Measurements from ENCODE around the gene NECAB2.

Gene NECAB2

GRCh38 chr16:84048270-84048669 is 80.2 kb downstream of the NECAB2 start:
- no peak for ATAC-seq
- no peak for TF ChIP-seq ESRRG (CRISPR knock-in tag; IDR thresholded peaks at IDR 0.05)
- TF ChIP-seq ZNF70 (CRISPR knock-in tag; IDR thresholded peaks at IDR 0.05): no peak
- no peak for TF ChIP-seq ZNF8 (CRISPR knock-in tag; IDR thresholded peaks at IDR 0.05)
- no peak for TF ChIP-seq PATZ1 (CRISPR knock-in tag; IDR thresholded peaks at IDR 0.05; ENCODE audit: borderline replicate concordance)

GRCh38 chr16:84048871-84049270 is 80.8 kb downstream of the NECAB2 start:
- TF ChIP-seq RARB (CRISPR knock-in tag; IDR thresholded peaks at IDR 0.05): no peak
- no peak for TF ChIP-seq TCF4 (CRISPR knock-in tag; IDR thresholded peaks at IDR 0.05; ENCODE audit: borderline replicate concordance)
- no peak for TF ChIP-seq PPARA (CRISPR knock-in tag; IDR thresholded peaks at IDR 0.05; ENCODE audit: borderline replicate concordance)
- TF ChIP-seq ZNF565 (CRISPR knock-in tag; conservative IDR thresholded peaks at IDR 0.05; ENCODE audit: low read depth): no peak
- no peak for TF ChIP-seq CSRNP3 (CRISPR knock-in tag; IDR thresholded peaks at IDR 0.05)
- no peak for TF ChIP-seq BACH2 (CRISPR knock-in tag; IDR thresholded peaks at IDR 0.05; ENCODE audit: borderline replicate concordance)
- no peak for TF ChIP-seq POU6F1 (CRISPR knock-in tag; IDR thresholded peaks at IDR 0.05; ENCODE audit: borderline replicate concordance, low read depth)
- TF ChIP-seq ZFP3 (CRISPR knock-in tag; IDR thresholded peaks at IDR 0.05): no peak
- TF ChIP-seq OSR1 (CRISPR knock-in tag; IDR thresholded peaks at IDR 0.05): no peak
- TF ChIP-seq SNAI2 (CRISPR knock-in tag; IDR thresholded peaks at IDR 0.05): no peak
- no peak for TF ChIP-seq ZNF8 (CRISPR knock-in tag; IDR thresholded peaks at IDR 0.05)
- no peak for TF ChIP-seq ARNTL (CRISPR knock-in tag; IDR thresholded peaks at IDR 0.05; ENCODE audit: borderline replicate concordance, low read depth)
- TF ChIP-seq ISL1 (CRISPR knock-in tag; IDR thresholded peaks at IDR 0.05): no peak
- no peak for TF ChIP-seq CREB5 (CRISPR knock-in tag; IDR thresholded peaks at IDR 0.05; ENCODE audit: low read depth)
- TF ChIP-seq CSDC2 (CRISPR knock-in tag; IDR thresholded peaks at IDR 0.05): no peak
- no peak for TF ChIP-seq TOX (CRISPR knock-in tag; IDR thresholded peaks at IDR 0.05; ENCODE audit: borderline replicate concordance)
- no peak for TF ChIP-seq ESRRG (CRISPR knock-in tag; IDR thresholded peaks at IDR 0.05)
- no peak for TF ChIP-seq TSHZ2 (CRISPR knock-in tag; IDR thresholded peaks at IDR 0.05)

GRCh38 chr16:84049403-84050060 is 81.5 kb downstream of the NECAB2 start:
- no peak for ATAC-seq
- no peak for TF ChIP-seq OSR1 (CRISPR knock-in tag; IDR thresholded peaks at IDR 0.05)
- no peak for TF ChIP-seq ZNF565 (CRISPR knock-in tag; conservative IDR thresholded peaks at IDR 0.05; ENCODE audit: low read depth)
- TF ChIP-seq ZFP3 (CRISPR knock-in tag; IDR thresholded peaks at IDR 0.05): no peak
- TF ChIP-seq POU6F1 (CRISPR knock-in tag; IDR thresholded peaks at IDR 0.05; ENCODE audit: borderline replicate concordance, low read depth): no peak
- no peak for TF ChIP-seq TSHZ2 (CRISPR knock-in tag; IDR thresholded peaks at IDR 0.05)
- TF ChIP-seq PPARA (CRISPR knock-in tag; IDR thresholded peaks at IDR 0.05; ENCODE audit: borderline replicate concordance): no peak
- no peak for TF ChIP-seq CSRNP3 (CRISPR knock-in tag; IDR thresholded peaks at IDR 0.05)
- TF ChIP-seq ESRRG (CRISPR knock-in tag; IDR thresholded peaks at IDR 0.05): no peak
- no peak for TF ChIP-seq GLIS3 (CRISPR knock-in tag; IDR thresholded peaks at IDR 0.05)

More at GRCh38 chr16:84048871-84049270, 80.8 kb downstream of the NECAB2 start:
- no peak for ATAC-seq
